GM18873 (cell line): Measurements from ENCODE around the gene HMGN5.

Experiments used
- ATAC-seq: cut with Tn5 transposase; IDR thresholded peaks from one replicate; pipeline ENCODE4 v1.9.1; 2021; ENCODE audit warnings: mild to moderate bottlenecking, moderate library complexity, moderate number of reproducible peaks; ENCODE audit not compliant: unreplicated experiment, low FRiP score

HMGN5 gene

DNA sequence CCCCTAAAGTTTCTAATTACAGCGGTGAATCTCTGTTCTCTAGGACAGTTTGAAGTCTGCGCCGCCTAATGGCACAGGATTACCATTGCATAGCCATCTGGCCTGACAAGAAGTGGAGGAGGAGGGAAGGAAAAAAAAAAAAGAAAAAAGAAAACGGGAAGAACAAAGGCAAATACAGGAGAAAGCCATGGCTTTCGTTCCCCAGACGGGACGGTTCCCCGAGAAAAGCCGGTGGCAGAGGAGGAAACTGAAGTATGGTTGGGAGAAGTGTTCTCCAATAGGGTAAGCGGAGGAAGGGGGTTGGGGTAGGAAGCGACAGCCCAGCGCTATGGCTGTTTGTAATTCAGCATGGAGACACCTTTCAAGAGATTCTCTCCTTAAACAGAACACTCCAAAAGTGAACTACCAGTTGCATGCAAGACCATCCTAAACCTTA lies 80.8 kb downstream of the HMGN5 start:
- ATAC-seq: peak; percentile 63

DNA sequence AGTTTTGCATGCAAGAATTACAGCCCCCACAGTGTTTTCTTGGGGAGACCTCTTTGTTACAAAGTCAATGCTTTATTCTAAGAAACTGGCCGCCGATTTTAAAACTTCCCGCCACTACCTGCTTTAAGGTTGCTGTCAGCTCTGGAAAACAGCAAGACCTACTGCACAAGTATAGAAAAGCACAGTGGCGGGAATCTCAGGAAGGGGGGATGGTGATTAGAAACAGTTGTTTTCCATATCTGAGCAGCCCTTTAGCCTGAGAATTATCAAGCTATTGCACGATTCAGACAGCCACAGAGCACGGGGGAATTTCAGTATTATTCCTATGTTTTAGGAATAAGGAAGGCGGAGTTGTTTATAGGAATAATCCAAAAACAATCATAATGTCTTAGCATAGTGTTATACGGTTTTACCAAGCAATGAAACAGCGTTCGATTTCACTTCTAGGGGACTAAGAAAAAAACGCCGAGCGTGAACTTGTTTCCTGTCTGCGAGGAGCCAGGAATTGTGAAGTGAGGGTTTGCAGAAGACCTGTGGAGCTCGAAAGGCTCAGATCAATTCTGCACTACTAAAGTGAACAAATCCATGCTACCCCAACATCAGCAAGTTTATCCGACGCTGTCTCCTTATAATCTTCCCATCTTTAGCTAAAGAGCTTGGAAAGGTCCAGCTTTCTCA lies 81.3 kb downstream of the HMGN5 start:
- ATAC-seq: peak; percentile 27

DNA sequence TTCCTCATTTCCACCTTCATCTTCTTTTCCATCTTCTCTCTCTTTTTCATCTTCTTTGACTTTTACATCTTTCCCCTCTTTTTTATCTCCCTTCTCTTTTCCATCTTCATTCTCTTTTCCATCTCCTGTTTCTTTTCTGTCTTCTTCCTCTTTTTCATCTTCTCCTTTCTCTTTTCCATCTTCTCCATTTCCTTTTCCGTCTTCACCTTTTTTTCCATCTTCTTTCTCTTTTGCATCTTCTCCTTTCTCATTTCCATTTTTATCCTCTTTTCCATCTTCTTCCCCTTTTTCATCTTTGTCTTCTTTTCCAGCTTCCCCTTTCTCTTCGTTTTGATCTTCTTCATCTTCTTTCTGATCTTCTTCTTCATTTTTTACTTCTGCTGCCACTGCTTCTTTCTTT lies 87.0 kb downstream of the HMGN5 start:
- no peak for ATAC-seq

DNA sequence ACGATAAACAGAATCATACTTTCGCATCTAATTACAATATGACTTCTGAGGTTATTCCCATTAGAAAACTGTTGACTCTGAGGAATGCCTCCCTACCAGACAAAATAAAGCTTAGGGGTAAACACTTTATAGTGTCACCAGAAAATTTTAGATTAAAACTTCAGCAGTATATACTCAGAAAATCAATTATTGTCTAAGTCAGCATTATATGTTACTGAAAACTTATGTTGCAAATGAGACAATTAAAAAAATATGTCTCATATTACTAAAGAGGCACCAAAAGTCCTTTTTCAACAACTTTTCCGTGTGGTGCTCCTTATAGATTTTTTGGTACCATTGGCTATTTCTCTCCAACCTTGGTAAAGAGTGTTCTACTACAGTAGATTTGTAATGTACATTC lies 91.4 kb downstream of the HMGN5 start:
- no peak for ATAC-seq

DNA sequence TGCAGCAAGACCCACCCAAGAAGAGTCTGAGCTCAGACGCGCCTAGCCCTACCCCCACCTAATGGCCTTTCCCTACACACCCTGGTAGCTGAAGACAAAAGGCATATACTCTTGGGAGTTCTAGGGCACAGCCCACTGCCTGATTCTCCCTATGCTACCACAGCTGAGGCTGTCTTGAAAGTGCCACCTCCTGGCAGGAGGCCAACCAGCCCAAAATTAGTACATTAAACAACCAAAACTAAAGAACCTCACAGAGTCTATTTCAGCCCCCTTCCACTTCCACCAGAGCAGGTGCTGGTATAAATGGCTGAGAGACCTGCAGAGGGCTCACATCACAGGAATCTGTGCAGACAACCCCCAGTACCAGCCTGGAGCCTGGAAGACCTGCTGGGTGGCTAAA lies 119.1 kb downstream of the HMGN5 start:
- no peak for ATAC-seq
